LNCaP clone FGC (cell line): ENCODE measurements around the gene SLCO1A2.

Experiments
- DNase-seq: peaks from one replicate; pipeline ENCODE4 v3.0.0-alpha.2; 2011; ENCODE audit warnings: low read depth
- H3K4me3 ChIP-seq: 2 replicates; pipeline ENCODE4 v1.5.1; 2011; ENCODE audit warnings: mild to moderate bottlenecking, low read depth, low read length, control low read depth
- CTCF ChIP-seq: IDR thresholded peaks from 2 replicates; pipeline ENCODE4 v1.5.1; 2012; ENCODE audit warnings: mild to moderate bottlenecking; ENCODE audit not compliant: control insufficient read depth, insufficient read depth; ENCODE audit errors: extremely low read depth

The SLCO1A2 gene

DNA sequence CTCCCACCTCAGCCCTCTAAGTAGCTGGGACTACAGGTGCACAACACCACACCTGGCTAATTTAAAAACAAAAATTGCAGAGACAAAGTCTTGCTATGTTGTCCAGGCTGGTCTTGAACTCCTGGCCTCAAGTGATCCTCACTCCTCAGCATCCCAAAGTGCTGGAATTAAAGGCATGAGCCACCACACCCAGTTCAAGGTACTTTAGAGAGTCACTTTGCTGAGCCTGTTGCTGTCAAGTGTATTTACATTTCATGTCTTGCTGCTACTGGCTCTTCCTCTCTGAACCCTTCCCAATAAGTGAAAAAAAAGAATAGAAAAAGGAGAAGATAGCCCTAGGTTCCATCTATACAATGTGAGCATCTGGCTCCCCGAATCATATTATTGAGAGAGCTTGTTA is 38.4 kb downstream of the SLCO1A2 start:
- DNase-seq, result no peak
- no peak for TF ChIP-seq CTCF
- no peak overlapping the region for H3K4me3 ChIP-seq

- no peak overlapping the region for H3K4me3 ChIP-seq
- TF ChIP-seq CTCF, result no peak
- DNase-seq, result no peak
Observed at GRCh38 chr12:21294176-21294575, 40.5 kb downstream of the SLCO1A2 start.

GRCh38 chr12:21292111-21292510 is 42.6 kb downstream of the SLCO1A2 start:
- no peak overlapping the region for H3K4me3 ChIP-seq
- TF ChIP-seq CTCF, result no peak
- no peak for DNase-seq

- H3K4me3 ChIP-seq, result no peak overlapping the region
- DNase-seq, result no peak
- TF ChIP-seq CTCF, result no peak
Observed at GRCh38 chr12:21289698-21290097, 45.0 kb downstream of the SLCO1A2 start.

DNA sequence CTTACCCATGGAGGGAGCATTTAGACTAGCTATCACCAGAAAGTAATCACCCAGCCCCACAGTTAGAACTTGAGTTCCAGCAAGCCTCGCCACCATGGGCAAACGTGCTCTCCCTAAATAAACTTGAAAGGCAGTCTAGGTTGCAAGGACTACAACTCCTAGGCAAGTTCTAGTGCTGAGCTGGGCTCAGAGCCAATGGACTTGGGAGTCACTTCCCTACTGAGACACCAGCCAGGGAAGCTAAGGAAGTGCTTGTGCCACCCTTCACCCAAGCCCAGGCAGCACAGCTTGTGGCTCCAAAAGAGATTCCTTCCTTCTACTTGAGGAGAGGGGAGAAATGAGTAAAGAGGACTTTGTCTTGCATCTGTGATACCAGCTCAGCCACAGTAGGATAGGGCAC is 57.9 kb downstream of the SLCO1A2 start:
- DNase-seq, result peak; percentile 3
- no peak for TF ChIP-seq CTCF
- H3K4me3 ChIP-seq, result no peak overlapping the region

DNA sequence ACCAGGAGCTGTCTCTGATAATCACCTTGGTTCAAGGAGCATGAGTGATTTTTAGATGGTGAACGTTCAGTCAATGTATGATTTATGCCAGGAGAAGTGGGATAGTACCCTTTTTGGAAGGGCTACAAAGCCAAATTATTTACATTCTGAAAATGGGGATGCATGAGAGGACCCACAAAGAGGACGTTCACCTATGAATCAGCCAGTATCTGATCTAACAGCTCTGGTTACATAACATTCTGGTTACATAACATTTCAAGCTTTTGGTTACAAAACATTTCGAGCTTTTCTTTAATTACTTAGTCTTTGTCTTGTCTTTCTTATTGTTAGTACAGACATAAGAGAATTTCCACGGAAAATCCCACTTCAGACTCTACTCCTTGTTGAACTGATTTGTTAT is 68.8 kb downstream of the SLCO1A2 start:
- no peak for TF ChIP-seq CTCF
- H3K4me3 ChIP-seq, result no peak overlapping the region
- DNase-seq, result no peak

DNA sequence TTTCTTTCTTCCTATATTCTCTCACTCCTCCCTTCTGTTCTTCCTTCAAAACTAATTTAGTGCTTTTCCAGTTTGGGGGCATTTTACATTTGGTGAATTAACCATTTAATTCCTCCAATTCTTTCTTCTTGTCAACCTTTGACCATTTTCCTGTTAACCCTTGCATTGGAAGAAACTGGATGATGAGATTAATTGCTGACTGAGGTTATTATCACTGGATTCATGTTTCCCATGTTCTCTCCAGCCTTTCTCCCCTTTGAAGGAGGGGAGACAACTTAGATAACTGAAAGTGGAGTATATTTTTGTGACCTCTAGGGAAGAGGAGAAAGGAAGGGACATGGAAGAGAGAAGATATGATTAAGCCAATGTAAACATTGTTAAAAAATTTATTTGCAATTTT is 70.5 kb downstream of the SLCO1A2 start:
- no peak overlapping the region for H3K4me3 ChIP-seq
- TF ChIP-seq CTCF, result no peak
- no peak for DNase-seq
